ENCODE measurements around the gene PDGFRB. TPM values are rescaled to one million over a fixed set of nuclear protein-coding genes. Genes with fewer than 3 reads are reported as not detected.

PDGFRB gene
- total and polyA plus RNA-seq, 9 of the 15 experiments (the other 6 are each of a cell fraction or from before 2014, with no cell fraction given) = 0.01 to 1.5 (median 0.09) TPM; not detected in 3

DNA sequence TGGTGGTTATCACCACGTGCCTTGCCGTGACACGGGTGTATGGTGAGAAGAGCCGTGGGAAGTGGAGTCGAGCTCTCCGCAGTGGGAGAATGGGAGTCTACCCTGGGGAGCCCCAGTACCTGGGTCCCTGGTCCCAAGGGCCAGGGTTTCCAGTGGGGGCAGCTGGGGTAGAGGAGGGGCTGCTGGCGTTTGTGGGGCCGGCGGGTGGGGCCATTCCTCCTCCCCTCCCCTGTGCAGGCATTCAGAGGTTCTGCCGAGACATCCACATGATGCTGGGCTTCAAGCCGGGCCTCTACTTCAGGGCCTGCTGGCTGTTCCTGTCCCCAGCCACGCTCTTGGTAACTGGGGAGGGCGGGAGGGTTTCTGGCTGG is 48.9 kb upstream of the PDGFRB start (continued):
- TF ChIP-seq, protein P1, sequence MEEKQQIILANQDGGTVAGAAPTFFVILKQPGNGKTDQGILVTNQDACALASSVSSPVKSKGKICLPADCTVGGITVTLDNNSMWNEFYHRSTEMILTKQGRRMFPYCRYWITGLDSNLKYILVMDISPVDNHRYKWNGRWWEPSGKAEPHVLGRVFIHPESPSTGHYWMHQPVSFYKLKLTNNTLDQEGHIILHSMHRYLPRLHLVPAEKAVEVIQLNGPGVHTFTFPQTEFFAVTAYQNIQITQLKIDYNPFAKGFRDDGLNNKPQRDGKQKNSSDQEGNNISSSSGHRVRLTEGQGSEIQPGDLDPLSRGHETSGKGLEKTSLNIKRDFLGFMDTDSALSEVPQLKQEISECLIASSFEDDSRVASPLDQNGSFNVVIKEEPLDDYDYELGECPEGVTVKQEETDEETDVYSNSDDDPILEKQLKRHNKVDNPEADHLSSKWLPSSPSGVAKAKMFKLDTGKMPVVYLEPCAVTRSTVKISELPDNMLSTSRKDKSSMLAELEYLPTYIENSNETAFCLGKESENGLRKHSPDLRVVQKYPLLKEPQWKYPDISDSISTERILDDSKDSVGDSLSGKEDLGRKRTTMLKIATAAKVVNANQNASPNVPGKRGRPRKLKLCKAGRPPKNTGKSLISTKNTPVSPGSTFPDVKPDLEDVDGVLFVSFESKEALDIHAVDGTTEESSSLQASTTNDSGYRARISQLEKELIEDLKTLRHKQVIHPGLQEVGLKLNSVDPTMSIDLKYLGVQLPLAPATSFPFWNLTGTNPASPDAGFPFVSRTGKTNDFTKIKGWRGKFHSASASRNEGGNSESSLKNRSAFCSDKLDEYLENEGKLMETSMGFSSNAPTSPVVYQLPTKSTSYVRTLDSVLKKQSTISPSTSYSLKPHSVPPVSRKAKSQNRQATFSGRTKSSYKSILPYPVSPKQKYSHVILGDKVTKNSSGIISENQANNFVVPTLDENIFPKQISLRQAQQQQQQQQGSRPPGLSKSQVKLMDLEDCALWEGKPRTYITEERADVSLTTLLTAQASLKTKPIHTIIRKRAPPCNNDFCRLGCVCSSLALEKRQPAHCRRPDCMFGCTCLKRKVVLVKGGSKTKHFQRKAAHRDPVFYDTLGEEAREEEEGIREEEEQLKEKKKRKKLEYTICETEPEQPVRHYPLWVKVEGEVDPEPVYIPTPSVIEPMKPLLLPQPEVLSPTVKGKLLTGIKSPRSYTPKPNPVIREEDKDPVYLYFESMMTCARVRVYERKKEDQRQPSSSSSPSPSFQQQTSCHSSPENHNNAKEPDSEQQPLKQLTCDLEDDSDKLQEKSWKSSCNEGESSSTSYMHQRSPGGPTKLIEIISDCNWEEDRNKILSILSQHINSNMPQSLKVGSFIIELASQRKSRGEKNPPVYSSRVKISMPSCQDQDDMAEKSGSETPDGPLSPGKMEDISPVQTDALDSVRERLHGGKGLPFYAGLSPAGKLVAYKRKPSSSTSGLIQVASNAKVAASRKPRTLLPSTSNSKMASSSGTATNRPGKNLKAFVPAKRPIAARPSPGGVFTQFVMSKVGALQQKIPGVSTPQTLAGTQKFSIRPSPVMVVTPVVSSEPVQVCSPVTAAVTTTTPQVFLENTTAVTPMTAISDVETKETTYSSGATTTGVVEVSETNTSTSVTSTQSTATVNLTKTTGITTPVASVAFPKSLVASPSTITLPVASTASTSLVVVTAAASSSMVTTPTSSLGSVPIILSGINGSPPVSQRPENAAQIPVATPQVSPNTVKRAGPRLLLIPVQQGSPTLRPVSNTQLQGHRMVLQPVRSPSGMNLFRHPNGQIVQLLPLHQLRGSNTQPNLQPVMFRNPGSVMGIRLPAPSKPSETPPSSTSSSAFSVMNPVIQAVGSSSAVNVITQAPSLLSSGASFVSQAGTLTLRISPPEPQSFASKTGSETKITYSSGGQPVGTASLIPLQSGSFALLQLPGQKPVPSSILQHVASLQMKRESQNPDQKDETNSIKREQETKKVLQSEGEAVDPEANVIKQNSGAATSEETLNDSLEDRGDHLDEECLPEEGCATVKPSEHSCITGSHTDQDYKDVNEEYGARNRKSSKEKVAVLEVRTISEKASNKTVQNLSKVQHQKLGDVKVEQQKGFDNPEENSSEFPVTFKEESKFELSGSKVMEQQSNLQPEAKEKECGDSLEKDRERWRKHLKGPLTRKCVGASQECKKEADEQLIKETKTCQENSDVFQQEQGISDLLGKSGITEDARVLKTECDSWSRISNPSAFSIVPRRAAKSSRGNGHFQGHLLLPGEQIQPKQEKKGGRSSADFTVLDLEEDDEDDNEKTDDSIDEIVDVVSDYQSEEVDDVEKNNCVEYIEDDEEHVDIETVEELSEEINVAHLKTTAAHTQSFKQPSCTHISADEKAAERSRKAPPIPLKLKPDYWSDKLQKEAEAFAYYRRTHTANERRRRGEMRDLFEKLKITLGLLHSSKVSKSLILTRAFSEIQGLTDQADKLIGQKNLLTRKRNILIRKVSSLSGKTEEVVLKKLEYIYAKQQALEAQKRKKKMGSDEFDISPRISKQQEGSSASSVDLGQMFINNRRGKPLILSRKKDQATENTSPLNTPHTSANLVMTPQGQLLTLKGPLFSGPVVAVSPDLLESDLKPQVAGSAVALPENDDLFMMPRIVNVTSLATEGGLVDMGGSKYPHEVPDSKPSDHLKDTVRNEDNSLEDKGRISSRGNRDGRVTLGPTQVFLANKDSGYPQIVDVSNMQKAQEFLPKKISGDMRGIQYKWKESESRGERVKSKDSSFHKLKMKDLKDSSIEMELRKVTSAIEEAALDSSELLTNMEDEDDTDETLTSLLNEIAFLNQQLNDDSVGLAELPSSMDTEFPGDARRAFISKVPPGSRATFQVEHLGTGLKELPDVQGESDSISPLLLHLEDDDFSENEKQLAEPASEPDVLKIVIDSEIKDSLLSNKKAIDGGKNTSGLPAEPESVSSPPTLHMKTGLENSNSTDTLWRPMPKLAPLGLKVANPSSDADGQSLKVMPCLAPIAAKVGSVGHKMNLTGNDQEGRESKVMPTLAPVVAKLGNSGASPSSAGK (IDR thresholded peaks at IDR 0.05) = peak; percentile 42
- no peak for TF ChIP-seq ZBTB17 (CRISPR knock-in tag; IDR thresholded peaks at IDR 0.05)
